ENCODE results near the gene RNF181. TPM values are rescaled to one million over a fixed set of nuclear protein-coding genes. Genes with fewer than 3 reads are reported as not detected.

RNF181 gene
- total RNA-seq, 1 donor from 2014 or later, result 104 TPM

DNA sequence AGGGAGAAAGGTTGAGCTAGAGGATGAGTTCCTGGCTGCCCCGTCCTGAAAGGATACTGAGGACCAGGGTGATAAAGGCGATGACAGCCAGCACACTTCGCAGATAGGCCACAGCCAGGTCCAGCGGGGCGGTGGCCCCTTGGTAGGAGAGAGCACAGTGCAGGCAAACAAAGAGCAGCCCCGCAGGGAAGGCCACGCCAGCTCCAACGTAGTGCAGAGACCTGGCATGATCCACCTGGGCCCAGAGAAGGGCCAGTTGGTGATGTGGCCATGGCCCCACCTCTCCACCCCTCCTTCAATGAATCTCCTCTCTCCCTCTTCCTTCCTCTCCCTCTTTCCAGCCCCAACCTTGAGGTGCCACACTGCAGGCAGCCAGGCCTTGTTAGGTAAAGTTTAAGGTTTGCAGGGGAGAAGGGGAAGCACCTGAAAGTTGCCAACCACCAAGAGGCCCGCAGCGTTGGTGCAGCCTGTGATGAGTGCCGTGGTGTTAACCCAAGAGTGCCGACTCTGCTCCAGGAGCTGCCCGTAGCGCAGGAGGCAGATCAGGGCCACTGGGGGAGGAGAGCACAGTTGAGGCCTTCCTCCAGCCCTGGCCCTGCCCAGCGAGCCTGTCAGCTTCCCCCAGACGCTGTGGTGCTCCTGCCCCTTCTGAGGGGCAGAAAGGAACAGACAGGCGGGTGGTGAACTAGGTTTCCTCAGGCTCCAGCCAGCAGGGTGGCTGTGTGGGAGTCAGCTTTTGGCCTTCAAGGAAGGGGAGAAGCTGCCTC, 4.1 kb downstream of the RNF181 start:
- Mint-ChIP-seq H3K27ac (no peak overlapping the region), H3K27me3 (no peaks in the 10 kb centered on the region)

GRCh38 chr2:85600235-85600575, 4.7 kb downstream of the RNF181 start:
- Mint-ChIP-seq H3K36me3 (ENCODE audit: low read depth) (peaks cover 46% of the 10 kb centered on the region), H3K27me3 (no peaks in the 10 kb centered on the region), H3K4me1 (peaks cover 48% of the 10 kb centered on the region), H3K4me3 (no peak overlapping the region), H3K9me3 (no peaks in the 10 kb centered on the region), H3K27ac (no peak overlapping the region)
- ChIA-PET POLR2A (interaction anchor here (0.8 to 1.5 kb wide), 5 partner anchors 12 to 39 kb away, joined by 3 to 11 read pairs (median 5); partner anchors contain the start of genes C2orf68 and GGCX), CTCF (no interaction called here)
- DNase-seq (no peak), ATAC-seq (ENCODE audit: low read depth) (no peak)
- intact Hi-C loops (cut with micrococcal nuclease), result no loop called here
- TF ChIP-seq, protein P1, sequence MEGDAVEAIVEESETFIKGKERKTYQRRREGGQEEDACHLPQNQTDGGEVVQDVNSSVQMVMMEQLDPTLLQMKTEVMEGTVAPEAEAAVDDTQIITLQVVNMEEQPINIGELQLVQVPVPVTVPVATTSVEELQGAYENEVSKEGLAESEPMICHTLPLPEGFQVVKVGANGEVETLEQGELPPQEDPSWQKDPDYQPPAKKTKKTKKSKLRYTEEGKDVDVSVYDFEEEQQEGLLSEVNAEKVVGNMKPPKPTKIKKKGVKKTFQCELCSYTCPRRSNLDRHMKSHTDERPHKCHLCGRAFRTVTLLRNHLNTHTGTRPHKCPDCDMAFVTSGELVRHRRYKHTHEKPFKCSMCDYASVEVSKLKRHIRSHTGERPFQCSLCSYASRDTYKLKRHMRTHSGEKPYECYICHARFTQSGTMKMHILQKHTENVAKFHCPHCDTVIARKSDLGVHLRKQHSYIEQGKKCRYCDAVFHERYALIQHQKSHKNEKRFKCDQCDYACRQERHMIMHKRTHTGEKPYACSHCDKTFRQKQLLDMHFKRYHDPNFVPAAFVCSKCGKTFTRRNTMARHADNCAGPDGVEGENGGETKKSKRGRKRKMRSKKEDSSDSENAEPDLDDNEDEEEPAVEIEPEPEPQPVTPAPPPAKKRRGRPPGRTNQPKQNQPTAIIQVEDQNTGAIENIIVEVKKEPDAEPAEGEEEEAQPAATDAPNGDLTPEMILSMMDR (IDR thresholded peaks at IDR 0.05), result no peak

More for the DNA sequence above, 4.1 kb downstream of the RNF181 start:
- CTCF ChIA-PET, result no interaction called here
- intact Hi-C loops (cut with micrococcal nuclease), result no loop called here
- H3K36me3 Mint-ChIP-seq (ENCODE audit: low read depth), result peaks cover 52% of the 10 kb centered on the region
- no peaks in the 10 kb centered on the region for H3K9me3 Mint-ChIP-seq
- ATAC-seq (ENCODE audit: low read depth) (no peak), DNase-seq (no peak)
- no peak overlapping the region for H3K4me3 Mint-ChIP-seq
- TF ChIP-seq, protein P1 (IDR thresholded peaks at IDR 0.05), result no peak
- H3K4me1 Mint-ChIP-seq, result peaks cover 50% of the 10 kb centered on the region
- POLR2A ChIA-PET, result interaction anchor here (0.6 to 1.5 kb wide), 6 partner anchors 12 to 207 kb away, joined by 3 to 11 read pairs (median 4); partner anchors contain the start of genes C2orf68 and GGCX

DNA sequence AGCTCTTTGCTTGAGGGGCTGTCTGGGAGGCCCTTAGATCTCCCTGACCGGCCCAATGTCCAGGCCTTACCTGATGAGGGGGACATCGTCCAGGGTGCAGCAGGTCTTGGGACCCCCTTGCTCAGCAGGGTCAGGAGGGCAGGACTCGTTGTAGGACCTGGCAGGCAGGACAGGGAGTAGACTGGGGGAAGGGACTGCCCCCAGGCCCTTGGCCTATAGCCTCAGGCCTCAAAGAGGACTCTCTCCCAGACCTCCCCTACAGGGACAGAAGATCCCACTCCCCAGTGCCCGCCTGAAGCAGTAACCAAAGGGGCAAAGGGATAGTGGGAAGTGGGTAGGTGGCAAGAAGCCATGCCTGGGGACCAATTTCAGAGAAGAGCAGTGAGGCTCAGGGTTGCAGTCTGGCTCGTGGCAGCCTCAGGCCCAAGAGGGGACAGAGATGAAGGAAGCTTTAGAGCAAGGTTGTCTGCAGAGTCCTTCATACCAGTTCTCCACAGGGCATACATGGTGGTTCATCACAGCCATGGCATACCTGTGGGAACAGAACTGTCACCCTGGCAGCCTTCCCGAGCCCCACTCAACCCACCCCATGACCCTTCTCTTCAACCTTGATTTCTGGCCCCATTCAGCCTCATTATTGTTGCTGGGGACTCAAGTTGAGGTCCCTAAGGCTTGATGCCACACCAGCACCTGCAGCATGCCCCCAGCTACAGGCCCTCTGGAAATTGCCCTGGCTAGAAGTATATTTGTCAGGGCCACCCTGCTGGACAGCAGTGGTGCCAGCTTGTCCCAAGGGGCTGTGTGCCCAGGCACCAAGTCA, 5.6 kb downstream of the RNF181 start:
- H3K27ac Mint-ChIP-seq, result peak overlapping the region; percentile 84
- peaks cover 40% of the 10 kb centered on the region for H3K4me1 Mint-ChIP-seq
- DNase-seq, result no peak
- peak overlapping the region; percentile 87 for H3K4me3 Mint-ChIP-seq
- H3K36me3 Mint-ChIP-seq (ENCODE audit: low read depth), result peaks cover 44% of the 10 kb centered on the region
- POLR2A ChIA-PET, result interaction anchor here (1.0 to 3.5 kb wide), 9 partner anchors 11 to 182 kb away, joined by 3 to 28 read pairs (median 11); partner anchors contain the start of genes C2orf68, GGCX, MAT2A and SH2D6
- intact Hi-C loops (cut with micrococcal nuclease), result no loop called here
- TF ChIP-seq, protein P1 (IDR thresholded peaks at IDR 0.05), result no peak
- H3K27me3 Mint-ChIP-seq, result no peaks in the 10 kb centered on the region
- no peak for ATAC-seq (ENCODE audit: low read depth)
- H3K9me3 Mint-ChIP-seq, result no peaks in the 10 kb centered on the region
- CTCF ChIA-PET, result interaction anchor here (0.6 kb wide), 1 partner anchor 181 kb away, joined by 3 read pairs; no protein-coding TSS in a partner anchor

DNA sequence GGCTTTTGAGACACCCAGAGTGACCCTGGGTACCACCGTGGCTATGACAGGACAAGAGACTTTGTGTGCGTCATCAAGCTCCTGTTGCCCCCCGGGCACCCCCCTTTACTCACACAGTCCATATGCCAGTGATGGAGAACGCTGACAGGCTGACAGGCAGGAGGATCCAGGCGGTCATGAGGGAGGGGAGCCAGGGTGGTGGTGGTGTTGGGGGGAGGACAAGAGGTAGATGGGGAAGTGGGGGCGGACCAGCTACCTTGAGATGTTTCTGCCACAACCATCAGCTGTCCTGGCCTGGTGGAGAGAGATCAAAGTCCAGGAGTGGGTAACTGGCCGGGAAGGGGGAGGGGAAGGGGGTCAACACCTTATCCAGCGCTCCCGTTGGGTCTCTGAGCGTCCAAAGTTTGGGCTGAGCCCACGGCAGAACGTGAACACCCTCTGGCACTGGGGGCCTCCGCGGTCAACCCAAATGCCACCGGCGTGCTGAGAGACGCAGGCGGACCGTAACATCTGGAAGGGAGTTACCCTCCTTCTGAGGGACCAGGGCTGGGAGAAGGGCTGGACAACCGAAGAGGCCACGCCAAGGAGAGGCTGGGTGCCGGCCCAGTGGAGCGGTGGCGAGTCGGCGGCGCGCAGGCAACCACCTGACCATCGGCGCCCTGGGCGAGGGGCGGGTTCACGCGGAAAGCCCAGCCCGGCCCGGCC, 6.4 kb downstream of the RNF181 start:
- POLR2A ChIA-PET, result interaction anchor here (0.5 to 3.5 kb wide), 7 partner anchors 10 to 656 kb away, joined by 4 to 28 read pairs (median 15); partner anchors contain the start of genes C2orf68, GGCX, MAT2A and SH2D6

More for the DNA sequence above, 6.4 kb downstream of the RNF181 start:
- Mint-ChIP-seq H3K27me3 (no peaks in the 10 kb centered on the region), H3K27ac (peak overlapping the region; percentile 84), H3K4me3 (peak overlapping the region; percentile 87), H3K9me3 (no peaks in the 10 kb centered on the region), H3K4me1 (peaks cover 35% of the 10 kb centered on the region), H3K36me3 (ENCODE audit: low read depth) (peaks cover 43% of the 10 kb centered on the region)
- intact Hi-C loops (cut with micrococcal nuclease), result loop anchor here (1.0 to 2.0 kb wide), 8 partner anchors 10 to 248 kb away; partner anchors contain the start of genes C2orf68, ELMOD3, GGCX and MAT2A
- no peak for DNase-seq
- ATAC-seq (ENCODE audit: low read depth), result peak; percentile 27
- CTCF ChIA-PET, result interaction anchor here (0.6 to 1.2 kb wide), 3 partner anchors 70 to 182 kb away, joined by 3 to 7 read pairs (median 3); partner anchors contain the start of gene SH2D6
- TF ChIP-seq, protein P1 (IDR thresholded peaks at IDR 0.05), result no peak
